ENCODE data around the gene HILPDA. TPM values are rescaled to one million over a fixed set of nuclear protein-coding genes. Genes with fewer than 3 reads are reported as not detected.
A peak's percentile ranks its signal among the peaks of the same experiment; 100 is the strongest.

Gene HILPDA
- total RNA-seq, 2 experiments from 2014 or later = 22.4 to 33.9 TPM

GRCh38 chr7:128453836-128454804, 1.6 kb upstream of the HILPDA start:
- CTCF ChIA-PET (ENCODE audit: unreplicated experiment) = interaction anchor here (0.7 to 1.0 kb wide), 2 partner anchors 18 to 669 kb away, joined by 3 read pairs; no protein-coding TSS in a partner anchor
- intact Hi-C loops (cut with micrococcal nuclease; ENCODE audit: unreplicated experiment) = no loop called here
- no TSS peak for BruUV-seq (replicated peaks)

GRCh38 chr7:128454808-128455542, 703 bp upstream of the HILPDA start:
- peak; percentile 21 for DNase-seq (ENCODE audit: low spot score)
- no peak overlapping the region for H3K27ac ChIP-seq (ENCODE audit: low read depth, low read length, poor library complexity, severe bottlenecking)
- no peaks in the 10 kb centered on the region for H3K9me3 ChIP-seq (ENCODE audit: low read length)
- H2AFZ ChIP-seq (ENCODE audit: low read length) = peak overlapping the region; percentile 94
- H4K20me1 ChIP-seq (ENCODE audit: insufficient read depth, low read length) = no peaks in the 10 kb centered on the region
- ChIA-PET POLR2A (interaction anchor here (0.7 to 1.5 kb wide), 5 partner anchors 8 to 46 kb away, joined by 3 to 4 read pairs (median 4); no protein-coding TSS in a partner anchor), CTCF (ENCODE audit: unreplicated experiment) (interaction anchor here (0.6 to 0.9 kb wide), 3 partner anchors 11 to 670 kb away, joined by 3 to 6 read pairs (median 3); no protein-coding TSS in a partner anchor)
- peak overlapping the region; percentile 79 for H3K4me2 ChIP-seq (ENCODE audit: low read length)
- H3K4me1 ChIP-seq (ENCODE audit: insufficient read depth, low read length, poor library complexity, severe bottlenecking) = peaks cover 33% of the 10 kb centered on the region
- intact Hi-C loops (cut with micrococcal nuclease; ENCODE audit: unreplicated experiment) = no loop called here
- TF ChIP-seq CTCF (conservative IDR thresholded peaks at IDR 0.05; ENCODE audit: low read length) = no peak
- TF ChIP-seq EZH2phosphoT487 (IDR thresholded peaks at IDR 0.05; ENCODE audit: borderline replicate concordance, low read depth, low read length) = no peak
- TSS peak; percentile 76 for BruUV-seq (replicated peaks)
- H3K36me3 ChIP-seq (ENCODE audit: insufficient read depth, low read length) = peaks cover 26% of the 10 kb centered on the region
- H3K4me3 ChIP-seq (ENCODE audit: low read depth, low read length, poor library complexity, severe bottlenecking) = peak overlapping the region; percentile 80
- peaks cover 30% of the 10 kb centered on the region for H3K79me2 ChIP-seq (ENCODE audit: insufficient read depth, low read depth, low read length)
- no peaks in the 10 kb centered on the region for H3K9me2 ChIP-seq (ENCODE audit: insufficient read depth, low read length)

More at GRCh38 chr7:128453836-128454804, 1.6 kb upstream of the HILPDA start:
- peaks cover 26% of the 10 kb centered on the region for H3K4me1 ChIP-seq (ENCODE audit: insufficient read depth, low read length, poor library complexity, severe bottlenecking)
- no peaks in the 10 kb centered on the region for H3K9me2 ChIP-seq (ENCODE audit: insufficient read depth, low read length)
- no peak overlapping the region for H3K27ac ChIP-seq (ENCODE audit: low read depth, low read length, poor library complexity, severe bottlenecking)
- H4K20me1 ChIP-seq (ENCODE audit: insufficient read depth, low read length) = no peaks in the 10 kb centered on the region
- no peak for DNase-seq (ENCODE audit: low spot score)
- no peaks in the 10 kb centered on the region for H3K9me3 ChIP-seq (ENCODE audit: low read length)
- no peak overlapping the region for H3K4me2 ChIP-seq (ENCODE audit: low read length)
- H3K36me3 ChIP-seq (ENCODE audit: insufficient read depth, low read length) = peaks cover 22% of the 10 kb centered on the region
- TF ChIP-seq EZH2phosphoT487 (IDR thresholded peaks at IDR 0.05; ENCODE audit: borderline replicate concordance, low read depth, low read length) (no peak), CTCF (conservative IDR thresholded peaks at IDR 0.05; ENCODE audit: low read length) (no peak)
- H3K4me3 ChIP-seq (ENCODE audit: low read depth, low read length, poor library complexity, severe bottlenecking) = no peak overlapping the region
- POLR2A ChIA-PET = interaction anchor here (0.6 to 1.2 kb wide), 5 partner anchors 10 to 107 kb away, joined by 3 to 4 read pairs (median 3); no protein-coding TSS in a partner anchor
- H2AFZ ChIP-seq (ENCODE audit: low read length) = no peak overlapping the region
- peaks cover 22% of the 10 kb centered on the region for H3K79me2 ChIP-seq (ENCODE audit: insufficient read depth, low read depth, low read length)
